ENCODE data around the gene BECN2.

The BECN2 gene

GRCh38 chr1:241957692-241958494, at the start of gene BECN2:
TSS of gene BECN2 (plus strand) at chr1:241957767. CDS start at chr1:241957767, 0 bp downstream.
- DNase-seq (ENCODE audit: low read depth in 2 of 2), result no peak

- DNase-seq (ENCODE audit: low read depth in 2 of 2), result no peak
These were observed 41.4 kb upstream of the BECN2 start for GRCh38 chr1:241916196-241916595.

- DNase-seq (ENCODE audit: low read depth in 2 of 2), result no peak
These were observed 40.1 kb upstream of the BECN2 start for GRCh38 chr1:241917487-241917886.

GRCh38 chr1:241918879-241919278, 38.7 kb upstream of the BECN2 start:
- no peak for DNase-seq (ENCODE audit: low read depth in 2 of 2)

GRCh38 chr1:241924080-241924808, 33.3 kb upstream of the BECN2 start:
- DNase-seq (ENCODE audit: low read depth in 2 of 2), result no peak

GRCh38 chr1:241926141-241926540, 31.4 kb upstream of the BECN2 start:
- no peak for DNase-seq (ENCODE audit: low read depth in 2 of 2)

- no peak for DNase-seq (ENCODE audit: low read depth in 2 of 2)
These were observed 30.2 kb upstream of the BECN2 start for GRCh38 chr1:241927321-241927720.

- no peak for DNase-seq (ENCODE audit: low read depth in 2 of 2)
These were observed 24.7 kb upstream of the BECN2 start for GRCh38 chr1:241932845-241933244.

GRCh38 chr1:241934201-241934848, 23.2 kb upstream of the BECN2 start:
- no peak for DNase-seq (ENCODE audit: low read depth in 2 of 2)

GRCh38 chr1:241934866-241935265, 22.7 kb upstream of the BECN2 start:
- DNase-seq (ENCODE audit: low read depth in 2 of 2), result no peak

- no peak for DNase-seq (ENCODE audit: low read depth in 2 of 2)
These were observed 17.8 kb upstream of the BECN2 start for GRCh38 chr1:241939798-241940197.

- DNase-seq (ENCODE audit: low read depth in 2 of 2), result no peak
These were observed 14.8 kb upstream of the BECN2 start for GRCh38 chr1:241942738-241943137.

- no peak for DNase-seq (ENCODE audit: low read depth in 2 of 2)
These were observed 13.3 kb upstream of the BECN2 start for GRCh38 chr1:241944300-241944699.

GRCh38 chr1:241947354-241947753, 10.2 kb upstream of the BECN2 start:
- DNase-seq (ENCODE audit: low read depth in 2 of 2), result no peak

- no peak for DNase-seq (ENCODE audit: low read depth in 2 of 2)
These were observed 7.2 kb upstream of the BECN2 start for GRCh38 chr1:241950390-241950789.

- DNase-seq (ENCODE audit: low read depth in 2 of 2), result no peak
These were observed 4.6 kb downstream of the BECN2 start for GRCh38 chr1:241962153-241962552.

- DNase-seq (ENCODE audit: low read depth in 2 of 2), result no peak
These were observed 6.2 kb downstream of the BECN2 start for GRCh38 chr1:241963722-241964121.

GRCh38 chr1:241964550-241965282, 7.1 kb downstream of the BECN2 start:
- DNase-seq (ENCODE audit: low read depth in 2 of 2), result no peak

- no peak for DNase-seq (ENCODE audit: low read depth in 2 of 2)
These were observed 11.0 kb downstream of the BECN2 start for GRCh38 chr1:241968611-241969010.

- no peak for DNase-seq (ENCODE audit: low read depth in 2 of 2)
These were observed 15.3 kb downstream of the BECN2 start for GRCh38 chr1:241972703-241973369.

GRCh38 chr1:241976229-241976628, 18.7 kb downstream of the BECN2 start:
- DNase-seq (ENCODE audit: low read depth in 2 of 2), result no peak
